ENCODE measurements around the gene CAMSAP1.

CAMSAP1 gene

DNA sequence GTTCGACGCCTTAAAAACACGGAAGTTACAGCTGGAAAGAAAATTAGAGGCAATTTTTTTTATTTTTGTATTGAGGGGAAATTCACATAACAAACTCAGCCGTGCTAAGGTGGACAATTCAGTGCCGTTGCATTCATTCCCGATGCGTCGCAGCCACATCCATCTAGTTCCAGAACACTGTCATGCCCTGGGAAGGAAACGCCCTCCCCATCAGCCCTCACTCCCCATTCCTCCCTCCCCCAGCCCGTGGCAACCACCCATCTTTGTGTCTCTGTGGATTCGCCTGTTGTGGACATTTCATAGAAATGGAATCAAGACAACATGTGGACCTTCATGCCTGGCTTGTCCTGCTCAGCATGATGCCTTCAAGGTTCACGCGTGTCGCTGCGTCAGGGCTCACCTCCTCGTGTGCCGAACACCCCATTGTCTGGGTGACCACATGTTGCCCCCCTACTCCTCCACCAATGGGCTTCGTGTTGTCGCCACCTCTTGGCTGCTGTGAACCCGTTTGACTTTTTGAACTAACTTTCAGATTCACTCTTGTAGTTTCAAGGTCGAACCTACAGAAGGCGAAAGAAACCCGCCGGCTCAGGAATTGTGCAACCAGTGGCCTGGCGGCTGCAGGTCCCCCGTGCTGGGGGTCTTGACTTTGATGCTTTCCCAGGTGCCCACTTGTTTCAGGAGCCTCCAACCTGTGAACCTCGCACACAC lies 17.4 kb upstream of the CAMSAP1 start:
- TF ChIP-seq CEBPB (IDR thresholded peaks at IDR 0.05), result no peak
- TF ChIP-seq FOXM1 (IDR thresholded peaks at IDR 0.05; ENCODE audit: borderline replicate concordance, low read depth), result no peak

DNA sequence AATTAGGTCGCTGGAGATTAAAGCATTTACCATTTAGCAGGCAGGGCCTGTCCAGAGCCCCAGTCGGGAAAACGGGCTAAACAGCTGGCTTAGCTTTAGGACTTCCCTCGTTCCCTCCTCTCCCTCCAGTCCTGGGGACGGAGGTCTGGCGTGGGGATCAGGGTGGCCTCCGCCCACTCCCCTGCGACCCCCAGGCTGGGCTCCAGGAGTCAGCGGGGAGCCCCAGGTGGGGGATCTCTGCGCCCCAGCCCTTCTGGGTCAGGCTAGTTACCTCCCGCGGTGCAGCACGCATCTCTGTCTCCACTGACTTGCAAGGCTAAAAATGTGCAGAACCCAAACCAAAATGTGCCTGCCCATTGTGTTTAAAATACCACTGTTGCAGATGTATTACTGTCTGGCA lies 16.2 kb upstream of the CAMSAP1 start:
- TF ChIP-seq EP300 (IDR thresholded peaks at IDR 0.05; ENCODE audit: borderline replicate concordance) (no peak), TEAD4 (IDR thresholded peaks at IDR 0.05) (no peak), FOXM1 (IDR thresholded peaks at IDR 0.05; ENCODE audit: borderline replicate concordance, low read depth) (no peak), TCF12 (IDR thresholded peaks at IDR 0.05; ENCODE audit: low read depth) (no peak), EGR1 (IDR thresholded peaks at IDR 0.05) (no peak), CEBPB (IDR thresholded peaks at IDR 0.05) (no peak), NFIC (IDR thresholded peaks at IDR 0.05) (no peak), CREB1 (IDR thresholded peaks at IDR 0.05; ENCODE audit: low read depth) (no peak), TAF1 (IDR thresholded peaks at IDR 0.05; ENCODE audit: low read depth) (no peak), ZBTB7A (IDR thresholded peaks at IDR 0.05; ENCODE audit: low read depth) (no peak)
- TF ChIP-seq, protein P1, sequence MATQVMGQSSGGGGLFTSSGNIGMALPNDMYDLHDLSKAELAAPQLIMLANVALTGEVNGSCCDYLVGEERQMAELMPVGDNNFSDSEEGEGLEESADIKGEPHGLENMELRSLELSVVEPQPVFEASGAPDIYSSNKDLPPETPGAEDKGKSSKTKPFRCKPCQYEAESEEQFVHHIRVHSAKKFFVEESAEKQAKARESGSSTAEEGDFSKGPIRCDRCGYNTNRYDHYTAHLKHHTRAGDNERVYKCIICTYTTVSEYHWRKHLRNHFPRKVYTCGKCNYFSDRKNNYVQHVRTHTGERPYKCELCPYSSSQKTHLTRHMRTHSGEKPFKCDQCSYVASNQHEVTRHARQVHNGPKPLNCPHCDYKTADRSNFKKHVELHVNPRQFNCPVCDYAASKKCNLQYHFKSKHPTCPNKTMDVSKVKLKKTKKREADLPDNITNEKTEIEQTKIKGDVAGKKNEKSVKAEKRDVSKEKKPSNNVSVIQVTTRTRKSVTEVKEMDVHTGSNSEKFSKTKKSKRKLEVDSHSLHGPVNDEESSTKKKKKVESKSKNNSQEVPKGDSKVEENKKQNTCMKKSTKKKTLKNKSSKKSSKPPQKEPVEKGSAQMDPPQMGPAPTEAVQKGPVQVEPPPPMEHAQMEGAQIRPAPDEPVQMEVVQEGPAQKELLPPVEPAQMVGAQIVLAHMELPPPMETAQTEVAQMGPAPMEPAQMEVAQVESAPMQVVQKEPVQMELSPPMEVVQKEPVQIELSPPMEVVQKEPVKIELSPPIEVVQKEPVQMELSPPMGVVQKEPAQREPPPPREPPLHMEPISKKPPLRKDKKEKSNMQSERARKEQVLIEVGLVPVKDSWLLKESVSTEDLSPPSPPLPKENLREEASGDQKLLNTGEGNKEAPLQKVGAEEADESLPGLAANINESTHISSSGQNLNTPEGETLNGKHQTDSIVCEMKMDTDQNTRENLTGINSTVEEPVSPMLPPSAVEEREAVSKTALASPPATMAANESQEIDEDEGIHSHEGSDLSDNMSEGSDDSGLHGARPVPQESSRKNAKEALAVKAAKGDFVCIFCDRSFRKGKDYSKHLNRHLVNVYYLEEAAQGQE (IDR thresholded peaks at IDR 0.05; ENCODE audit: low read depth), result no peak
- TF ChIP-seq, protein P2, sequence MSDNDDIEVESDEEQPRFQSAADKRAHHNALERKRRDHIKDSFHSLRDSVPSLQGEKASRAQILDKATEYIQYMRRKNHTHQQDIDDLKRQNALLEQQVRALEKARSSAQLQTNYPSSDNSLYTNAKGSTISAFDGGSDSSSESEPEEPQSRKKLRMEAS (IDR thresholded peaks at IDR 0.05), result no peak
- TF ChIP-seq, protein P3, sequence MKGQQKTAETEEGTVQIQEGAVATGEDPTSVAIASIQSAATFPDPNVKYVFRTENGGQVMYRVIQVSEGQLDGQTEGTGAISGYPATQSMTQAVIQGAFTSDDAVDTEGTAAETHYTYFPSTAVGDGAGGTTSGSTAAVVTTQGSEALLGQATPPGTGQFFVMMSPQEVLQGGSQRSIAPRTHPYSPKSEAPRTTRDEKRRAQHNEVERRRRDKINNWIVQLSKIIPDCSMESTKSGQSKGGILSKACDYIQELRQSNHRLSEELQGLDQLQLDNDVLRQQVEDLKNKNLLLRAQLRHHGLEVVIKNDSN (IDR thresholded peaks at IDR 0.05), result no peak

DNA sequence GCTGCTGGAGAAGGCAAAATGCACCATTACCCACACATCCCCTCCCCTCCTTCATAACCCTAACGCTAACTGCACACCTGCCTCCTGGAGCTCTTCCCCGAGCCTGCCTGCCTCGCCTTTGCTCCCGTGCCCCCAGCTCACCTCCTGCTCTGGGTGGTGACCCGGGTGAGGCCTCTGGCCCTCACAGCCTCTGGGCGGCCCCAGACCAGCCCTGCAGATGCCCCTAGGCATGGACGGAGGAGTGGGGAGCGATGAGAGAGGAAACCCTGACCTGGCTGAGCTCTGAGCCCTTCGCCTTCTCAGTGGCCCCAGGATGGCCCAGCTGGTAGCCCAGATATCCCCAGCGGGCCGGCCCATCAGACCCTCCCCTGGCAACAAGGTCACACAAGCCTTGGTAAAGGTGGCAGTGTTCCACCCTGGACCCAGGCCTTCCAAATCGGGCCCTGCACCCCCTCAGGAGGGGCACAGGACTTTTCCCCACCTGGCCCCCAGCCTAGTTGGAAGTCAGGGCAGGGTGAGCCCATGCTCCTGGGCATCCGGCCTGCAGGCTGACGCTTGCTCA lies 14.5 kb upstream of the CAMSAP1 start:
- no peak for TF ChIP-seq NFIC (IDR thresholded peaks at IDR 0.05)
- no peak for TF ChIP-seq TEAD4 (IDR thresholded peaks at IDR 0.05)
- TF ChIP-seq YY1 (IDR thresholded peaks at IDR 0.05; ENCODE audit: low read depth), result no peak
- TF ChIP-seq EGR1 (IDR thresholded peaks at IDR 0.05), result no peak
- TF ChIP-seq TCF12 (IDR thresholded peaks at IDR 0.05; ENCODE audit: low read depth), result no peak
- no peak for TF ChIP-seq ZBTB7A (IDR thresholded peaks at IDR 0.05; ENCODE audit: low read depth)
- no peak for TF ChIP-seq CEBPB (IDR thresholded peaks at IDR 0.05)
- TF ChIP-seq TAF1 (IDR thresholded peaks at IDR 0.05; ENCODE audit: low read depth), result no peak
- TF ChIP-seq RAD21 (IDR thresholded peaks at IDR 0.05; ENCODE audit: low read depth), result no peak
- TF ChIP-seq, protein P3 (IDR thresholded peaks at IDR 0.05), result no peak
- no peak for TF ChIP-seq EP300 (IDR thresholded peaks at IDR 0.05; ENCODE audit: borderline replicate concordance)
- no peak for TF ChIP-seq CREB1 (IDR thresholded peaks at IDR 0.05; ENCODE audit: low read depth)
- TF ChIP-seq FOXM1 (IDR thresholded peaks at IDR 0.05; ENCODE audit: borderline replicate concordance, low read depth), result no peak
- TF ChIP-seq, protein P1 (IDR thresholded peaks at IDR 0.05; ENCODE audit: low read depth), result no peak
- TF ChIP-seq, protein P2 (IDR thresholded peaks at IDR 0.05), result no peak

DNA sequence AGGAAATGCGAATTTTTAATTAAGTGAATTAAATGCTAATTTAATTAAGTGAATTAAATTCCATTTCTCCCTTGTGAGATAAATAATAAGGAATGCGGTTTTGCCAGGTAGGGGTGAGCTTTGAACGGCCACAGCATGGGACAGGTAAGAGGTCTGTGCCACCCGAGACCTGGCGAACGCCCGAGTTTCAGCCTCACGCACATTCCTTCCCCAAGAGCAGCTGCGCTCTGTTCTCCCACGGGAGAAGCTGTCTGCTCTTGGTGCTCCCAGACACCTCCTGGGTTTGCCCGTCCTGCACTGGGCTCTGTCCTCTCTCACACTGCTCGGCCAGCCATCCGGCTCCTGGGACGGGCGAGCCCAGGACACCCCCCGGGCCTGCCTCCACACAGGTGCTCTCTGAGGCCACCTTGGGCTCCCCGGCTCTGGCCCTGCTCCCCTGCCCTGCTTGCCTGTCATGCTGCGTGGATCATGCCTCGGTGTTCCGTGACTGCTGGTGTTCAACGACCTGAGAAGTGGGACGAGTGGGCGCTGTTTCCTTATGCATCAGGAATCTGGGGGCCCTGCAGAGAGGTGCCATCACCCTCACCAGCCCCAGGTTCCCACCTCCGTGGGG lies 13.7 kb upstream of the CAMSAP1 start:
- no peak for TF ChIP-seq CEBPB (IDR thresholded peaks at IDR 0.05)
- TF ChIP-seq CREB1 (IDR thresholded peaks at IDR 0.05; ENCODE audit: low read depth), result no peak
- TF ChIP-seq, protein P3 (IDR thresholded peaks at IDR 0.05), result no peak
- no peak for TF ChIP-seq EP300 (IDR thresholded peaks at IDR 0.05; ENCODE audit: borderline replicate concordance)
- no peak for TF ChIP-seq RAD21 (IDR thresholded peaks at IDR 0.05; ENCODE audit: low read depth)
- TF ChIP-seq, protein P1 (IDR thresholded peaks at IDR 0.05; ENCODE audit: low read depth), result no peak
- no peak for TF ChIP-seq EGR1 (IDR thresholded peaks at IDR 0.05)
- TF ChIP-seq TAF1 (IDR thresholded peaks at IDR 0.05; ENCODE audit: low read depth), result no peak
- no peak for TF ChIP-seq ZBTB7A (IDR thresholded peaks at IDR 0.05; ENCODE audit: low read depth)
- no peak for TF ChIP-seq YY1 (IDR thresholded peaks at IDR 0.05; ENCODE audit: low read depth)
- TF ChIP-seq NFIC (IDR thresholded peaks at IDR 0.05), result no peak
- TF ChIP-seq TCF12 (IDR thresholded peaks at IDR 0.05; ENCODE audit: low read depth), result no peak
- TF ChIP-seq TEAD4 (IDR thresholded peaks at IDR 0.05), result no peak
